ENCODE measurements around the gene PRDM16.

The PRDM16 gene

GRCh38 chr1:3053986-3054385 is 15.0 kb upstream of the PRDM16 start:
- no peak for DNase-seq (ENCODE audit: low read depth, low spot score)

GRCh38 chr1:3054474-3054873 is 14.5 kb upstream of the PRDM16 start:
- DNase-seq (ENCODE audit: low read depth, low spot score), result no peak

GRCh38 chr1:3055051-3055450 is 14.0 kb upstream of the PRDM16 start:
- DNase-seq (ENCODE audit: low read depth, low spot score), result no peak

- no peak for DNase-seq (ENCODE audit: low read depth, low spot score)
Measured at GRCh38 chr1:3056641-3057040, 12.4 kb upstream of the PRDM16 start.

GRCh38 chr1:3058263-3059030 is 10.6 kb upstream of the PRDM16 start:
- DNase-seq (ENCODE audit: low read depth, low spot score), result no peak

- no peak for DNase-seq (ENCODE audit: low read depth, low spot score)
Measured at GRCh38 chr1:3060127-3060526, 8.9 kb upstream of the PRDM16 start.

- DNase-seq (ENCODE audit: low read depth, low spot score), result peak; percentile 65
Measured at GRCh38 chr1:3060601-3061551, 8.1 kb upstream of the PRDM16 start.

- no peak for DNase-seq (ENCODE audit: low read depth, low spot score)
Measured at GRCh38 chr1:3061566-3061965, 7.4 kb upstream of the PRDM16 start.

- peak; percentile 60 for DNase-seq (ENCODE audit: low read depth, low spot score)
Measured at GRCh38 chr1:3061981-3062615, 6.9 kb upstream of the PRDM16 start.

GRCh38 chr1:3062616-3063378 is 6.2 kb upstream of the PRDM16 start:
- no peak for DNase-seq (ENCODE audit: low read depth, low spot score)

GRCh38 chr1:3063379-3064295 is 5.4 kb upstream of the PRDM16 start:
- peak; percentile 46 for DNase-seq (ENCODE audit: low read depth, low spot score)

- DNase-seq (ENCODE audit: low read depth, low spot score), result no peak
Measured at GRCh38 chr1:3064296-3064850, 4.6 kb upstream of the PRDM16 start.

- DNase-seq (ENCODE audit: low read depth, low spot score), result no peak
Measured at GRCh38 chr1:3064901-3065300, 4.1 kb upstream of the PRDM16 start.

- no peak for DNase-seq (ENCODE audit: low read depth, low spot score)
Measured at GRCh38 chr1:3065396-3065795, 3.6 kb upstream of the PRDM16 start.

- no peak for DNase-seq (ENCODE audit: low read depth, low spot score)
Measured at GRCh38 chr1:3065797-3066196, 3.2 kb upstream of the PRDM16 start.

- DNase-seq (ENCODE audit: low read depth, low spot score), result no peak
Measured at GRCh38 chr1:3066250-3066711, 2.7 kb upstream of the PRDM16 start.

- DNase-seq (ENCODE audit: low read depth, low spot score), result no peak
Measured at GRCh38 chr1:3066826-3067225, 2.2 kb upstream of the PRDM16 start.

- no peak for DNase-seq (ENCODE audit: low read depth, low spot score)
Measured at GRCh38 chr1:3067301-3067670, 1.7 kb upstream of the PRDM16 start.

GRCh38 chr1:3067671-3068563 is 1.1 kb upstream of the PRDM16 start:
- DNase-seq (ENCODE audit: low read depth, low spot score), result no peak

Data from ELF-1 (cell line).